GM19240 (cell line): Measurements from ENCODE around the gene NPR2.

ENCODE experiments used
- DNase-seq: peaks from one replicate; pipeline ENCODE4 v3.0.0; 2011; ENCODE audit warnings: low spot score; ENCODE audit not compliant: insufficient read length

The NPR2 gene

GRCh38 chr9:35800530-35800929 is 9.1 kb downstream of the NPR2 start:
- DNase-seq: no peak

GRCh38 chr9:35801328-35802128 is 10.1 kb downstream of the NPR2 start:
- DNase-seq: no peak

- no peak for DNase-seq
These were observed 14.7 kb downstream of the NPR2 start for GRCh38 chr9:35806101-35806500.

- DNase-seq: no peak
These were observed 17.0 kb downstream of the NPR2 start for GRCh38 chr9:35808433-35808832.

- DNase-seq: no peak
These were observed 18.7 kb downstream of the NPR2 start for GRCh38 chr9:35810122-35810521.

GRCh38 chr9:35811381-35812024 is 20.1 kb downstream of the NPR2 start:
- no peak for DNase-seq

GRCh38 chr9:35812025-35812602 is 20.7 kb downstream of the NPR2 start, which contains the start of gene SPAG8:
TSS of gene SPAG8 (minus strand) at chr9:35812262. CDS start at chr9:35812147, 115 bp downstream.
- DNase-seq: peak; percentile 97

GRCh38 chr9:35813434-35814105 is 22.2 kb downstream of the NPR2 start:
- no peak for DNase-seq

GRCh38 chr9:35814106-35814840 is 22.9 kb downstream of the NPR2 start:
- no peak for DNase-seq

GRCh38 chr9:35814841-35815543 is 23.6 kb downstream of the NPR2 start, which contains the start of gene HINT2:
TSS of gene HINT2 (minus strand) at chr9:35815042. CDS start at chr9:35814979, 63 bp downstream.
- DNase-seq: peak; percentile 98

GRCh38 chr9:35816708-35817107 is 25.3 kb downstream of the NPR2 start:
- DNase-seq: no peak

GRCh38 chr9:35818341-35818740 is 26.9 kb downstream of the NPR2 start:
- DNase-seq: no peak

GRCh38 chr9:35820076-35820475 is 28.7 kb downstream of the NPR2 start:
- DNase-seq: no peak

- DNase-seq: no peak
These were observed 31.5 kb downstream of the NPR2 start for GRCh38 chr9:35822926-35823325.

- DNase-seq: peak; percentile 56
These were observed 34.8 kb downstream of the NPR2 start for GRCh38 chr9:35826071-35826701.

GRCh38 chr9:35827486-35827885 is 36.1 kb downstream of the NPR2 start:
- DNase-seq: no peak

GRCh38 chr9:35828716-35829083 is 37.3 kb downstream of the NPR2 start, which contains the start of gene FAM221B:
TSS of gene FAM221B (minus strand) at chr9:35828732. CDS start at chr9:35826161, 2,571 bp downstream.
- no peak for DNase-seq

- peak; percentile 95 for DNase-seq
These were observed 37.8 kb downstream of the NPR2 start, which contains the start of gene TMEM8B for GRCh38 chr9:35829084-35829763. TSS of gene TMEM8B (plus strand) at chr9:35829228. CDS start at chr9:35829448, 220 bp downstream.

GRCh38 chr9:35829764-35830096 is 38.3 kb downstream of the NPR2 start:
- DNase-seq: no peak
